Astrocyte (in vitro differentiated cells and primary cell): Measurements from ENCODE around the gene BNIPL. TPM values are rescaled to one million over a fixed set of nuclear protein-coding genes. Genes with fewer than 3 reads are reported as not detected.

Source experiments
- DNase-seq: peaks from one replicate; pipeline ENCODE4 v3.0.0-alpha.2; 2010; ENCODE audit warnings: low read depth
- FAIRE-seq: peaks from 2 replicates; lab custom pipeline; 2011; peaks lifted over from hg19 to GRCh38; lab: Jason Lieb, UNC
- H2AFZ ChIP-seq: 2 replicates; pipeline ENCODE4 v1.6.0; 2012; ENCODE audit warnings: low read depth, low read length, inconsistent platforms
- H3K27ac ChIP-seq: 2 replicates; pipeline ENCODE4 v1.5.1; 2011; ENCODE audit warnings: low read depth, low read length, inconsistent platforms
- H3K27me3 ChIP-seq: 2 replicates; pipeline ENCODE4 v1.6.0; 2011; ENCODE audit warnings: low read length, inconsistent platforms; ENCODE audit not compliant: insufficient read depth
- H3K36me3 ChIP-seq: 2 replicates; pipeline ENCODE4 v1.5.1; 2011; ENCODE audit warnings: low read length, inconsistent platforms; ENCODE audit not compliant: insufficient read depth
- H3K4me1 ChIP-seq: 2 replicates; pipeline ENCODE4 v1.5.1; 2011; ENCODE audit warnings: low read length, inconsistent platforms; ENCODE audit not compliant: insufficient read depth
- H3K4me2 ChIP-seq: 2 replicates; pipeline ENCODE4 v1.6.0; 2012; ENCODE audit warnings: low read length, inconsistent platforms
- H3K4me3 ChIP-seq: 2 replicates; pipeline ENCODE4 v1.5.1; 2011; ENCODE audit warnings: low read depth, mild to moderate bottlenecking, low read length, inconsistent platforms; ENCODE audit not compliant: insufficient read depth
- H3K79me2 ChIP-seq: 2 replicates; pipeline ENCODE4 v1.6.0; 2012; ENCODE audit warnings: mild to moderate bottlenecking, low read length, inconsistent platforms; ENCODE audit not compliant: insufficient read depth
- H3K9ac ChIP-seq: 2 replicates; pipeline ENCODE4 v1.6.0; 2012; ENCODE audit warnings: mild to moderate bottlenecking, low read length, inconsistent platforms
- H3K9me3 ChIP-seq: 2 replicates; pipeline ENCODE4 v1.5.1; 2012; ENCODE audit warnings: low read depth, mild to moderate bottlenecking, low read length, inconsistent platforms; ENCODE audit not compliant: insufficient read depth
- H4K20me1 ChIP-seq: 2 replicates; pipeline ENCODE4 v1.6.0; 2012; ENCODE audit warnings: low read length, inconsistent platforms; ENCODE audit not compliant: insufficient read depth
- H3K27ac Mint-ChIP-seq: one replicate; pipeline ENCODE4 v1.8.0; 2021; ENCODE audit warnings: mild to moderate bottlenecking, mixed read lengths; ENCODE audit not compliant: unreplicated experiment
- H3K27me3 Mint-ChIP-seq: one replicate; pipeline ENCODE4 v1.8.0; 2021; ENCODE audit warnings: low read depth, mixed read lengths; ENCODE audit not compliant: unreplicated experiment
- H3K36me3 Mint-ChIP-seq: one replicate; pipeline ENCODE4 v1.8.0; 2021; ENCODE audit warnings: low read depth, mixed read lengths; ENCODE audit not compliant: unreplicated experiment
- H3K4me1 Mint-ChIP-seq: one replicate; pipeline ENCODE4 v1.8.0; 2021; ENCODE audit warnings: low read depth, mixed read lengths; ENCODE audit not compliant: unreplicated experiment
- H3K4me3 Mint-ChIP-seq: one replicate; pipeline ENCODE4 v1.8.0; 2021; ENCODE audit warnings: mild to moderate bottlenecking, moderate library complexity, mixed read lengths; ENCODE audit not compliant: unreplicated experiment
- H3K9me3 Mint-ChIP-seq: one replicate; pipeline ENCODE4 v1.8.0; 2021; ENCODE audit warnings: mild to moderate bottlenecking, mixed read lengths; ENCODE audit not compliant: unreplicated experiment
- EZH2 ChIP-seq: IDR thresholded peaks from 2 replicates; pipeline ENCODE4 v1.6.1; 2012; ENCODE audit warnings: mild to moderate bottlenecking, low read length, inconsistent platforms; ENCODE audit not compliant: insufficient read depth
- total RNA-seq: library from RNA; stranded (reverse); gene quantifications from 2 replicates; pipeline ENCODE4 v1.2.1, GENCODE V29; 2021
- TF ChIP-seq, protein P1 (sequence below): IDR thresholded peaks from 2 replicates; pipeline ENCODE4 v1.5.1; 2011; ENCODE audit warnings: low read depth, mild to moderate bottlenecking, inconsistent platforms, low read length, moderate library complexity; ENCODE audit not compliant: insufficient read depth

BNIPL gene
- total RNA-seq, 1 donor from 2014 or later = 0.73 TPM

DNA sequence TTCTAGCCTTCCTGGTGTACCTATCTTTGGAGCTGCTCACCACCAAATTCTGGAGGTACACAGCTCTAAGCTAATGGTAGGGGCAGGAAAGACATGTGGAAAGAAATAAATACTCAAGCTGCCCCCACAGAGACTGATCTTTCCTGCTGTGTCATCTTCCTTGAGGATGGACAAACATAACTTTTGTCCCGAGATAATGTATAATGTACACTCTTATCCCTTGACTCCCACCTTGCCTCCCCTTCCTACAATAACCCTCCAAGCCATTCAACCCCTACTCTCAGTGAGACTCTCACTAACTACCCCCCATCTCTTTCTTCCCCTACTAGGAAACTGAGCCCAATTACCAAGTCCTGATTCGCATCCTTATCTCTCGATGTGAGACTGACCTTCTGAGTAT is 42.1 kb upstream of the BNIPL start:
- Histone ChIP-seq H2AFZ (no peak overlapping the region), H4K20me1 (no peaks in the 10 kb centered on the region), H3K27ac (no peak overlapping the region), H3K36me3 (no peaks in the 10 kb centered on the region), H3K9me3 (no peaks in the 10 kb centered on the region), H3K4me3 (no peak overlapping the region), H3K9ac (no peak overlapping the region), H3K4me1 (peaks cover 12% of the 10 kb centered on the region), H3K27me3 (no peaks in the 10 kb centered on the region), H3K79me2 (no peaks in the 10 kb centered on the region), H3K4me2 (no peak overlapping the region)
- DNase-seq (no peak), FAIRE-seq (no peak)
- H3K4me3 Mint-ChIP-seq = no peak overlapping the region
- H3K9me3 Mint-ChIP-seq = peaks cover 2% of the 10 kb centered on the region
- H3K4me1 Mint-ChIP-seq = peaks cover 14% of the 10 kb centered on the region
- no peak overlapping the region for H3K27ac Mint-ChIP-seq
- H3K36me3 Mint-ChIP-seq = peaks cover 8% of the 10 kb centered on the region
- no peak for TF ChIP-seq EZH2
- TF ChIP-seq, protein P1, sequence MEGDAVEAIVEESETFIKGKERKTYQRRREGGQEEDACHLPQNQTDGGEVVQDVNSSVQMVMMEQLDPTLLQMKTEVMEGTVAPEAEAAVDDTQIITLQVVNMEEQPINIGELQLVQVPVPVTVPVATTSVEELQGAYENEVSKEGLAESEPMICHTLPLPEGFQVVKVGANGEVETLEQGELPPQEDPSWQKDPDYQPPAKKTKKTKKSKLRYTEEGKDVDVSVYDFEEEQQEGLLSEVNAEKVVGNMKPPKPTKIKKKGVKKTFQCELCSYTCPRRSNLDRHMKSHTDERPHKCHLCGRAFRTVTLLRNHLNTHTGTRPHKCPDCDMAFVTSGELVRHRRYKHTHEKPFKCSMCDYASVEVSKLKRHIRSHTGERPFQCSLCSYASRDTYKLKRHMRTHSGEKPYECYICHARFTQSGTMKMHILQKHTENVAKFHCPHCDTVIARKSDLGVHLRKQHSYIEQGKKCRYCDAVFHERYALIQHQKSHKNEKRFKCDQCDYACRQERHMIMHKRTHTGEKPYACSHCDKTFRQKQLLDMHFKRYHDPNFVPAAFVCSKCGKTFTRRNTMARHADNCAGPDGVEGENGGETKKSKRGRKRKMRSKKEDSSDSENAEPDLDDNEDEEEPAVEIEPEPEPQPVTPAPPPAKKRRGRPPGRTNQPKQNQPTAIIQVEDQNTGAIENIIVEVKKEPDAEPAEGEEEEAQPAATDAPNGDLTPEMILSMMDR = no peak
- H3K27me3 Mint-ChIP-seq = no peaks in the 10 kb centered on the region

DNA sequence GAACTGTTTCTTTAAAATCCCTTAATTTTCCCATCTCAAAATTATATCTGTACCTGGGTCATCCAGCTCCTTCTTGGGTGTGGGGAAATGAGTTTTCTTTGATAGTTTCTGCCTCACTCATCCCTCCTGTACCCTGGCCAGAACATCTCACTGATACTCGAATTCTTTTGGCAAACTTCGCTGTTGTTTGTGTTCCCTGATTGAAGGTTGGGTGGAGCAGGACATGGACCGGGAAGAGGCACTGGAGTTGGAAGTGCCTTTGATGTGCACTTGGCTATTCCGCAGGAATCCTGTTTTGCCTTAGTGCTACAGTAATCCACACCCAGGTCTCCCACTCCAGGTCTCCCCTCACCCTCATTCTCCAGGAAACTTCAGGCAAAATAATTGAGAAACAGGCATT is 40.9 kb upstream of the BNIPL start:
- peaks cover 8% of the 10 kb centered on the region for H3K36me3 Mint-ChIP-seq
- Histone ChIP-seq H3K27me3 (no peaks in the 10 kb centered on the region), H3K4me1 (peaks cover 24% of the 10 kb centered on the region), H3K9me3 (no peaks in the 10 kb centered on the region), H3K4me2 (no peak overlapping the region), H3K9ac (no peak overlapping the region), H2AFZ (no peak overlapping the region), H3K36me3 (no peaks in the 10 kb centered on the region), H3K27ac (no peak overlapping the region), H3K4me3 (no peak overlapping the region), H3K79me2 (no peaks in the 10 kb centered on the region), H4K20me1 (no peaks in the 10 kb centered on the region)
- peaks cover 2% of the 10 kb centered on the region for H3K9me3 Mint-ChIP-seq
- H3K4me1 Mint-ChIP-seq = peaks cover 22% of the 10 kb centered on the region
- DNase-seq (no peak), FAIRE-seq (no peak)
- no peak overlapping the region for H3K4me3 Mint-ChIP-seq
- no peak overlapping the region for H3K27ac Mint-ChIP-seq
- H3K27me3 Mint-ChIP-seq = no peaks in the 10 kb centered on the region
- TF ChIP-seq EZH2 = no peak
- TF ChIP-seq, protein P1 = no peak

DNA sequence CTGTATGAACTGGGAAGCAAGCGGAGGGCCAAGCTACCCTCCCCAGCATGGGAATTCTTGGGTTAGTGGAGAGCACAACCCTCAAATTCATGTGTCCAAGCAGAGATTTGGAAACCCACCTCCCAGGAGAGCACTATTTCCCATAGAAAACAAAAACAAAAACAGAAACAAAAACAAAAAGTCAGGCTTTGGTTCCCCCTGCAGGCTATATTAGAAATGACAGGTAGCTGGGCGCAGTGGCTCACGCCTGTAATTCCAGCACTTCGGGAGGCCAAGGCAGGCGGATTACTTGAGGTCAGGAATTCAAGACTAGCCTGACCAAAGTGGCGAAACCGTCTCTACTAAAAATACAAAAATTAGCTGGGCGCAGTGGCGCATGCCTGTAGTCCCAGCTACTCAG is 40.5 kb upstream of the BNIPL start:
- Mint-ChIP-seq H3K36me3 (peaks cover 8% of the 10 kb centered on the region), H3K9me3 (peaks cover 2% of the 10 kb centered on the region), H3K27ac (no peak overlapping the region), H3K27me3 (no peaks in the 10 kb centered on the region), H3K4me1 (peaks cover 25% of the 10 kb centered on the region), H3K4me3 (no peak overlapping the region)
- no peak overlapping the region for H3K4me2 ChIP-seq
- no peaks in the 10 kb centered on the region for H4K20me1 ChIP-seq
- H3K4me1 ChIP-seq = peaks cover 24% of the 10 kb centered on the region
- no peaks in the 10 kb centered on the region for H3K36me3 ChIP-seq
- FAIRE-seq (no peak), DNase-seq (no peak)
- no peak overlapping the region for H3K9ac ChIP-seq
- no peaks in the 10 kb centered on the region for H3K9me3 ChIP-seq
- H3K27me3 ChIP-seq = no peaks in the 10 kb centered on the region
- no peak for TF ChIP-seq EZH2
- TF ChIP-seq, protein P1 = peak; percentile 69
- no peaks in the 10 kb centered on the region for H3K79me2 ChIP-seq
- no peak overlapping the region for H3K27ac ChIP-seq
- H3K4me3 ChIP-seq = no peak overlapping the region
- no peak overlapping the region for H2AFZ ChIP-seq
